ENCODE data around the gene PRKCZ.

PRKCZ gene

DNA sequence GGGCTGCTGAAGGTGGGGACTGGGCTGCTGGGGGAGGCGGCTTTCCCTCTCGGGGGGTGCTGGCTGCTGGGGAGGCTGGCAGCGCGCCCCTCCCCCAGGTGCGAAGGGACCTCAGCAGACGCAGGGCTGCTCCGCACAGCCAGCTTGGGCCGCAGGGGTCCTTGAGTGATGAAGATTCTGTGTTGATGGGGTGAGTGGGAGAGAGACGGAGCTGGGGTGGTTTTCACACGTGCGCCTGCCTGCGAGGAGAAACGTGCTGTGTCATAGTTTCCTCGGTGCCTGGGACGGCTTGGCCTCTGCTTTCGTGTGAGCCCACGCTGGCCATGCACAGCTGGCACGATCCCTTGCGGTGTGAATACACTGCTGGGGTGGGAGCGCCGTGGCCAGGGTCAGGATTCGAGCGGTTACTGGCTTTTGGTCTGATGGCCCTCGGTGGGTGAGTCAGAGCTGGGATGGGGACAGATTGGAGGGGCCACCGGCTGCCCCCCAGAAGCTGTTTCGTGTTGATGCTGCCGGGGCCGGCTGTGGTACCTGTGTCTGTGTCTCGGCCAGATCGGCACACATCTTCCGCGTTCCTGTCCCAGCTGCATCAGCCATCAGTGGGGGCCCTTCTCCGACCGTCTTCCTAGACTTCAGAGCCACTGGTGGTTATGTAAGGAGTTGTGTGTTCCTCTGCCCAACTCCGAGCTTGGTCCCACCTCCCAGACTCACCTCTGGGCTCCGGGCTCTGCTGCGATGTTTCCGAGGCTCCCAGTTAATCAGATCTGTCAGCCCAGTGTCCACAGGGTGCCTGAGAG is 24.9 kb downstream of the PRKCZ start:
- in situ Hi-C loops (cut with MboI; ENCODE audit: low sequenced_read_pairs, unreplicated experiment): no loop called here
- no peak for DNase-seq (ENCODE audit: low spot score)
- TF ChIP-seq, protein P1, sequence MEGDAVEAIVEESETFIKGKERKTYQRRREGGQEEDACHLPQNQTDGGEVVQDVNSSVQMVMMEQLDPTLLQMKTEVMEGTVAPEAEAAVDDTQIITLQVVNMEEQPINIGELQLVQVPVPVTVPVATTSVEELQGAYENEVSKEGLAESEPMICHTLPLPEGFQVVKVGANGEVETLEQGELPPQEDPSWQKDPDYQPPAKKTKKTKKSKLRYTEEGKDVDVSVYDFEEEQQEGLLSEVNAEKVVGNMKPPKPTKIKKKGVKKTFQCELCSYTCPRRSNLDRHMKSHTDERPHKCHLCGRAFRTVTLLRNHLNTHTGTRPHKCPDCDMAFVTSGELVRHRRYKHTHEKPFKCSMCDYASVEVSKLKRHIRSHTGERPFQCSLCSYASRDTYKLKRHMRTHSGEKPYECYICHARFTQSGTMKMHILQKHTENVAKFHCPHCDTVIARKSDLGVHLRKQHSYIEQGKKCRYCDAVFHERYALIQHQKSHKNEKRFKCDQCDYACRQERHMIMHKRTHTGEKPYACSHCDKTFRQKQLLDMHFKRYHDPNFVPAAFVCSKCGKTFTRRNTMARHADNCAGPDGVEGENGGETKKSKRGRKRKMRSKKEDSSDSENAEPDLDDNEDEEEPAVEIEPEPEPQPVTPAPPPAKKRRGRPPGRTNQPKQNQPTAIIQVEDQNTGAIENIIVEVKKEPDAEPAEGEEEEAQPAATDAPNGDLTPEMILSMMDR (IDR thresholded peaks at IDR 0.05; ENCODE audit: borderline replicate concordance, control extremely low read depth, extremely low read depth, insufficient read depth, missing control alignments): no peak

DNA sequence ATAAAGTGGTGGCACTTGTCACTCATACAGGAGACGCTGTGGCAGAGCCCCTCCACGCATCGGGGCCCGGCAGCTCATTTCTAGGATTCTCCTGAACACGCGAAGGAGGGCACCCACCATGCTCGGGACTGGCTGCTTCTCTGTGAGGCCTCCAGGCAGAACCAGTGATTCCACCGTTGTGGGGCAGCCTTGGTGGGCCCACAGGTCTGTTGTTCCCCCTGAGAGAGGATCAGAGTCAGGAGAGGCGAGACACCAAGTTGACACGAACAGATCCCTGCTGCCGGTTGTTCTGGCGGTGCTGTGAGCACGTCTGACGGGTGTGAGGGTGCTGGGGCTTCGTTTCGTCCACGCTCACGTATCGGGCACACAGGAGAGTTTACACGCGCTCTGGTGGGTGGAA is 26.6 kb downstream of the PRKCZ start:
- no peak for DNase-seq (ENCODE audit: low spot score)
- in situ Hi-C loops (cut with MboI; ENCODE audit: low sequenced_read_pairs, unreplicated experiment): no loop called here
- TF ChIP-seq, protein P1 (IDR thresholded peaks at IDR 0.05; ENCODE audit: borderline replicate concordance, control extremely low read depth, extremely low read depth, insufficient read depth, missing control alignments): no peak

DNA sequence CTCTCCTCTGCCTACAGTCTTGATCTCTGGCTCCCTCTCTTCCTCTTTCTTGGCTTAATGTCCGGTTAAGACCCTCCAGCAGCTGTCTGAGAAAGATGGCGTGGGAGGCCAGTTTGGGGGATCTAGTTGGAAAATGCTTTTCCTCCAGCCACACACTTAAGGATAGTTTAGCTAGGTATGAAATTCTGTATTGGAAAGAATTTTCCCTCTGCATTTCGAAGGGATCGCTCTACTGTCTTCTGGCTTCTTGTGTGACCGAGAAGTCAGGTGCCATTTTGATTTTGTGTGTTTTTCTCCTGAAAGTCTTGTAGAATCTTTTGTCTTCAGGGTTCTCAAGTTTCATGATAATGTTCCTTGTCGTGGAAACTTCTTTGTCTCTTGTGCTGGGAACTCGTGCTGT is 28.0 kb downstream of the PRKCZ start:
- TF ChIP-seq, protein P1 (IDR thresholded peaks at IDR 0.05; ENCODE audit: borderline replicate concordance, control extremely low read depth, extremely low read depth, insufficient read depth, missing control alignments): no peak
- in situ Hi-C loops (cut with MboI; ENCODE audit: low sequenced_read_pairs, unreplicated experiment): no loop called here
- no peak for DNase-seq (ENCODE audit: low spot score)

DNA sequence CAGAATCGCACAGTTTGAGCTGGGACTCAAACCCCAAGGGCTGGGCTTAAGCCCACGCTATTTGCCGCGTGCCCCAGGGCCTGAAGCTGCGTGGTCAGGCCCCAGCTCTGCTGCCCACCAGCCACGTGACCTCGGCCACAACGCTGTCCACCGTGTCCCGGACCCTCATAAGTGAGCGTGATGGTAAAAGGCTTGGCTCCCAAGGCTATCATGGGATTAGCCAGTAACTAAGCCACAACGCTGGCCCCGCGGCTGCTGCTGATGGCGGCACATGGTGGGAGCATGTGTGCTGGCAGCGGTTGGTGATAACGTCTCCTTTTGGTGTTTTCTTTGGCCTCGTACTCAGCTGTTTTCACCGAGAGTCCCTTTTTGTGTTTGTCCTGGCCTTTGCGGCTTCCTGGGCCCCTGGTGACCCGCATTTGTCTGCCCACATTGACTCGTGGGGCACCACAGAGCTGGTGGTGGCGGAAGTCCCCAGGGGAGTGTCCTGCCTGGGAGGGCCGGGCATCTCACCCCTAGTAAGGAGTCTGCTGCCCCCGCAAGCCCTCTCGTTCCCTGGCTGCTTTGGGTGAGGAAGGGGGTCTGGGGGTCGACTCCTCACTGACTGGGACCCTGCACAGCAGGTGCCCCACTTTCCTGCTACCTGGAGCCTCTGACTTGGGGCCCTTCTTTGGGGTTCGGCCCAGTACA is 29.3 kb downstream of the PRKCZ start:
- TF ChIP-seq, protein P1 (IDR thresholded peaks at IDR 0.05; ENCODE audit: borderline replicate concordance, control extremely low read depth, extremely low read depth, insufficient read depth, missing control alignments): no peak
- DNase-seq (ENCODE audit: low spot score): no peak
- in situ Hi-C loops (cut with MboI; ENCODE audit: low sequenced_read_pairs, unreplicated experiment): no loop called here

DNA sequence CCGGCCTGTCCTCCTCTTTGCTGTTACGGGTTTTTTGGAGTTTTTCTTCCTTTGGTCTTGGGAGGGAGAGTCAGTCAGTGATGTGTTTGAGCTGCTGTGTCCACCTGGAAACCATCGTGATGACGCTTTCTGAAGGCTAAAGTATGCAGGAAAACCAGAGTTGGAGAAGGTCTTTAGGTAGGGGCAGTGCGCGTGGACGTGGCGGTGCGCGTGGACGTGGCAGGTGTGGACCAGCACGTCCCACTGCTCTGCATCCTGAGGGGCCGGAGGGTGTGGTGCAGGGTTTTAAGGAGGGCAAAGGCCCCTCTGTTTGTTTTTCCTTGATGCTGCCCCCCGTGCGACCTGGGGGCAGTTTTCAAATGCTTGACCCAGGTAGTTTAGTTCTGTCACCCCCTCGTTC is 29.9 kb downstream of the PRKCZ start:
- TF ChIP-seq, protein P1 (IDR thresholded peaks at IDR 0.05; ENCODE audit: borderline replicate concordance, control extremely low read depth, extremely low read depth, insufficient read depth, missing control alignments): no peak
- in situ Hi-C loops (cut with MboI; ENCODE audit: low sequenced_read_pairs, unreplicated experiment): no loop called here
- no peak for DNase-seq (ENCODE audit: low spot score)

DNA sequence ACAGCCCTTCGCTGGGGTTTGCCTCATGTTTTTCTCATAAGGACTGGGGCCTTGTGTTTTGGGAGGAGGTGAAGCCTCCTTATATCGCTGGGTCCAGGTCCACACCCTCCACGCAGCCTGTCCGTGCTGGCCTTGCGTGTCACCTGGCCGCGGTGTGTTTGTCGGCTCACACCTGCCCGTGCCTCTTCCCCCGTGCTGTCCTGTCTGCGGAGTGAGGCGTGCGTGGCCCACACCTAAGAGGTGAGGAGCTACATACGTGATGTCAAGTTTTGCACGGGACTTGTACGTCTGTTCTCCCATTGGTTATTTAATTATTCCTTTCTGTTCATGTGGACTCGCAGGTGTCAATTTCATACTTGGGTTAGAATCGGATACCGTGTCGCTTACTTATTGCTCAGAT is 30.7 kb downstream of the PRKCZ start:
- in situ Hi-C loops (cut with MboI; ENCODE audit: low sequenced_read_pairs, unreplicated experiment): no loop called here
- no peak for DNase-seq (ENCODE audit: low spot score)
- TF ChIP-seq, protein P1 (IDR thresholded peaks at IDR 0.05; ENCODE audit: borderline replicate concordance, control extremely low read depth, extremely low read depth, insufficient read depth, missing control alignments): no peak

All from GM13976 (cell line).